Fibroblast of skin of scalp (primary cell): Measurements from ENCODE around the gene NEK4.

Experiments
- DNase-seq: peaks from one replicate; pipeline ENCODE4 v3.0.0-alpha.2; 2013

Gene NEK4

GRCh38 chr3:52792961-52793695 is 22.4 kb upstream of the NEK4 start:
- DNase-seq: peak; percentile 26

DNA sequence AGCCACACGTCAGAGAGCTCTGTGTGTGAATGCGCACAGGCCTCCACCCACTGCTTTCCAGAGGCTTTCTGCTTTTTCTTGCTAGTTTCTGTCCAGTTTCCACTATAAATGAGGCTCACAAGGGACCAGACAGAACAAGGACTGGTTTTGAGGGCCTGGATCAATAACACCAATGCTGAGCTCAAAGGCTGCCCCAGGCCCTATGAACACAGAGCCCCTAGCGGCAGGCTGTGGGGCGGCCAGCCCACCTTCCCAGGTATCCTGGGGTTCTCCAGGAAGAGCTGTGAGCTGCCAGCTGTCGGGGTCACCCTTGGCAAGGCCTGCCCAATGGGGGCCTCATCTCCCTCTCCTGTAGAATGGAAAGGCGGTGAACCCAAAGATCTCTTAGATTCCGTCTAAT is 21.7 kb upstream of the NEK4 start:
- DNase-seq: no peak

GRCh38 chr3:52791928-52792327 is 21.2 kb upstream of the NEK4 start:
- no peak for DNase-seq

GRCh38 chr3:52791366-52791765 is 20.6 kb upstream of the NEK4 start:
- no peak for DNase-seq

GRCh38 chr3:52790741-52791140 is 20.0 kb upstream of the NEK4 start:
- DNase-seq: no peak

GRCh38 chr3:52790337-52790736 is 19.6 kb upstream of the NEK4 start:
- DNase-seq: no peak

- no peak for DNase-seq
Observed at GRCh38 chr3:52789746-52790040, 19.0 kb upstream of the NEK4 start.

DNA sequence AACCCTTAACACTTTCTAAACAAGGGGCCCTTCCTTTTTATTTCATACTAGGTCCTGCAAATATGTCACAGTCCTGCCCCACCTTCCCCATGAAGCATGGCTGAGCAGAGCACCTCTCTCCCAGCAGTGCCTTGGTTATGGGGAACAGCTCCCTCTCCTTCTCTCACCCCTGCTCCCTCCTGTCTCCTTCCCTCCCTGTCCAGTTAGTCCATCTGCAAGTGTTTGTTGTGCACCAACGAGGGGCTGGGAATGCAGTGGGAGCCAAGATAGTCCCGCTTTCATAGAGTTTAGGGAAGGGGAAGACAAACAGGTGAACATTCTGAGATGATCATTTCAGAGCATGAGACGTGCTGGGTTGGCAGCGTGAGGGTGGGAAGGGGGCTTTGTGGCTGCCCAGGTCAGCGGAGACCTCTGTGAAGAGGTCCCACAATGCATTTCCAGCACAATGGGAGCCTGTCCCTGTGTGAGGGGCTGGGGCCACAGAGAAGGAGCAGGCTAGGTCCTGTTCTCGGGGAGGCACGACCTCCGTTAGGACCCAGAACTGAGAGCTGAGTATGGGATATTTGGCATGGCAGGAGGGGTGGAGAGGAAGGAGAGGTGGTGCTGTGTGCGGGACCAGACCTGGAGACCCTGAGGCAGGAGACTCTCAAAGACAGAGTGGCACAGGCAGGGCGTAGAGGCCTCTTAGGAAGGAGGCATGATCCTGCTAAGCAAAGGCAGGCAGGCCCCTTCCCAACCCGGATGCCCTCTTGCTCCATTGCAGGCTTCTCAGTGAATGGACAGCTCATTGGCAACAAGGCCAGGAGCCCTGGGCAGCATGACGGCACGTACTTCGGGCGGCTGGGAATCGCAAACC is 18.4 kb upstream of the NEK4 start:
- no peak for DNase-seq

DNA sequence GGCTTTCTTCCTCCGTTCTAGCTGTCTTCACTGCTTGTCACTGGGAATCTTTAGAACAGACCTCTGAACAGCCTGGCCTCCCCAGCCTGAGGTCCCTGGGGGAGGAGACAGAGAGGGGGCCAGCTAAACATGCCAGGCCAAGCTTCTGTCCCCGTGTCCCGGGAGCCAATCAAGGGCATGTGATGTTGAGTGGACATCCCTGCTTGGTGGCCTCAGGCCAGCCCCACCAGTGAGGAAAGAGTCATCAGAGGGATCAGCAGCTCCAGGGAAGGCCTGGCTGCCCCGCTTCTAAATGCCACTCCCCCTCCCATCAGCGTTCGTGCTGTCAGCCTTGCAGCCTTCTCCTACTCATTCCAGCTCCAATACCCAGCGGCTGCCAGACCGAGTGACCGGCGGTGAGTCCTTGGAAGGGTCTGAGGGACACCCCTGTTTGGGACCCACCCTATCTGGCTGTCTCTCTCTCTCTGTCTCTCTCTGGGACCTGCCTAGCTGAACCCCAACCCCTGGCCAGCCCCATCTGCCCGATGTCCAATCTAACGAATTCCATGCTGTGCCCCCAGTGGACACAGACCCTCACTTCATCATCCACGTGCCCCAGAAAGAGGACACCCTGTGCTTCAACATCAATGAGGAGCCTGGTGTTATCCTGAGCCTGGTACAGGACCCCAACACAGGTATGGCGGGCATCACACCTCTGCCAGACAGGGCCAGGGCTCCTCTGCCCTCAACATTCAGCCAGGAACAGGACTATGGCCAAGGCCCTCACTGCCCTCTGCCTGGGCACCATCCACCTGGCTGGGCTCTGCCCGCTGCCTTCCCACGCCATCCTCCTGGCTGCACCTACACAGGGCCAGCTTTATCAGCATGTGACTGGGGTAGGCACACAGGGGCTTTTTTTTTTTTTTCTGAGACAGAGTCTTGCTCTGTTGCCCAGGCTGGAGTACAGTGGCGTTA is 17.2 kb upstream of the NEK4 start:
- no peak for DNase-seq

DNA sequence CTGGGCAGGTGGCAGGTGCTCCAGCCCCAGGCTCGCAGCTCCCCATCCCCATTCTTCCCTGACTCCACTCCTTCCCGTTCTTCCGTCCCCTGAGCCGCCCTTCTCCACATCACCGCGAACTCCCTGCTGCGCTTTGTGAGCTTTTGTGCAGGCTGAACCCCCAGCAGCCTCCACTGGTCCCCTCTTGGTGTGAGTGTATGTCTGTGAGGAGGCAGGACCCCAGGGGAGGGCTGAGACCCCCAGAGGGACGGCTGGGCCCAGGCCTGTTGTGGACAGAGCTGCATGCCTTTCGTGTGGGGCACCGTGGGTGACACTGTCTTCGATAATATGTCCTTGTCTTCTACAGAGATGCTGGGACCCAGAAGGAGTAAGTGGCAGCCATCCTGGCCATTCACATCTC is 16.5 kb upstream of the NEK4 start:
- no peak for DNase-seq

- DNase-seq: no peak
Observed at GRCh38 chr3:52786330-52787215, 15.8 kb upstream of the NEK4 start.

- no peak for DNase-seq
Observed at GRCh38 chr3:52784931-52785590, 14.3 kb upstream of the NEK4 start.

- DNase-seq: no peak
Observed at GRCh38 chr3:52784021-52784621, 13.4 kb upstream of the NEK4 start.

DNA sequence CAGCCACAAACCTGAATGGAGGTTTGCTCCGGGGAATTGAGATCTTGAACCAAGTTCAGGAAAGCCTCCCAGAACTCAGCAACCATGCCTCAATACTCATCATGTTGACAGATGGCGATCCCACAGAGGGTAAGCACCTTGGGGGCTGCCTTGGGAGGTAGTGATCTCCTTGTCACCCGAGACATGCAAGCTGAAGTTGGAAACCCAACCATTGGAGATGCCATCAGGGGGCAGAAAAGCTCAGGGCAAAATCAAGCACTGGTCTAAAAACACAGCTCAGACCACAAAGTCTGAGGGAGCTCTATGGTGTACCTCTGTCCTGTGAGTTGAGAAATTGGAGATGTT is 12.4 kb upstream of the NEK4 start:
- DNase-seq: no peak

GRCh38 chr3:52782412-52783210 is 11.9 kb upstream of the NEK4 start:
- DNase-seq: no peak

GRCh38 chr3:52781741-52782140 is 11.0 kb upstream of the NEK4 start:
- DNase-seq: no peak

DNA sequence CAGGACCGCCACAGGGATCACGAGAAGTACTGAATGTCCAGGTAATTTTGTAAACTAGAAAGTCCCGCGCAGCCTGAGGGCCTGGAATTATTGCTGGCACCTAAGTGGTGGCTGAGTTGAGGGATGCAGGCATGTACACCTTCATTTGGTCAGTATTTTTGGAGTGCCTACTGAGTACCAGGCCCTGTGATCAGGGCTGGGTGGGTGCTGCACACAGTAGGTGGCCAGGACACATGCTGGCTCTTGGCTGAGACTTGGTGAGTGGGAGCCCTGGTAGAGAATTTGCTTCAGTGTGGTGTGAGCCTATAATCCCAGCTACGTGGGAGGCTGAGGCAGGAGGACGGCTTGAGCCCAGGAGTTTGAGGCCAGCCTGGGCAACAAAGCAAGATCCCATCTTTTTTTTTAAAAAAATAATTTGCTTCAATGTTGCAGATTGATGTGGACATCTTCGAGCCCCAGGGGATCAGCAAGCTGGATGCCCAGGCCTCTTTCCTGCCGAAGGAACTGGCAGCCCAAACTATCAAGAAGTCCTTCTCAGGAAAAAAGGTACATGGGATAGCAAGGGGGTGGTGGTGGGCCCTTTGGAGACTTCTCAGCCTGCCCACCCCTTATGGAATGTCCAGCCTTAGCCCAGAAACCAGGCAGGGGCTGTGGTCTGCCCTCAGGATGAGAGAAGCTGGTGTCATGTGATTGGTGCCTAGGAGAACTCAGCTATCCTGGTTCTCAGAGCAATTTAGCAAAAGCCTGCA is 9.3 kb upstream of the NEK4 start:
- no peak for DNase-seq

- DNase-seq: no peak
Observed at GRCh38 chr3:52779011-52779836, 8.5 kb upstream of the NEK4 start.
